Tibial nerve (tissue), 3 donors: ENCODE results near the gene ALDH1L1.

Experiments
- CTCF ChIP-seq, 5 experiments: fragments of 200-600 bp in 3 of 5; fragments of 450-650 bp in 2 of 5; sonication (generic) in 3 of 5; IDR thresholded peaks; one replicate each; pipeline ENCODE4 v1.5.1; 2016 to 2019; ENCODE audit warnings: antibody characterized with exemption in 5 of 5, mild to moderate bottlenecking in 3 of 5, moderate library complexity in 2 of 5
- POLR2A ChIP-seq, 2 donors: fragments of 450-650 bp; IDR thresholded peaks; one replicate each; pipeline ENCODE4 v1.6.1; 2017; ENCODE audit warnings: antibody characterized with exemption in 2 of 2, mild to moderate bottlenecking in 2 of 2, moderate library complexity in 2 of 2

- TF ChIP-seq CTCF (IDR thresholded peaks at IDR 0.05), result no peak
- TF ChIP-seq POLR2A (IDR thresholded peaks at IDR 0.05), result no peak
These were observed 63.2 kb downstream of the ALDH1L1 start for GRCh38 chr3:126117212-126117611.
